ENCODE results near the gene HS1BP3.
A peak's percentile ranks its signal among the peaks of the same experiment; 100 is the strongest.

Gene HS1BP3

GRCh38 chr2:20682167-20682920, 31.4 kb upstream of the HS1BP3 start:
- TF ChIP-seq, protein P1, sequence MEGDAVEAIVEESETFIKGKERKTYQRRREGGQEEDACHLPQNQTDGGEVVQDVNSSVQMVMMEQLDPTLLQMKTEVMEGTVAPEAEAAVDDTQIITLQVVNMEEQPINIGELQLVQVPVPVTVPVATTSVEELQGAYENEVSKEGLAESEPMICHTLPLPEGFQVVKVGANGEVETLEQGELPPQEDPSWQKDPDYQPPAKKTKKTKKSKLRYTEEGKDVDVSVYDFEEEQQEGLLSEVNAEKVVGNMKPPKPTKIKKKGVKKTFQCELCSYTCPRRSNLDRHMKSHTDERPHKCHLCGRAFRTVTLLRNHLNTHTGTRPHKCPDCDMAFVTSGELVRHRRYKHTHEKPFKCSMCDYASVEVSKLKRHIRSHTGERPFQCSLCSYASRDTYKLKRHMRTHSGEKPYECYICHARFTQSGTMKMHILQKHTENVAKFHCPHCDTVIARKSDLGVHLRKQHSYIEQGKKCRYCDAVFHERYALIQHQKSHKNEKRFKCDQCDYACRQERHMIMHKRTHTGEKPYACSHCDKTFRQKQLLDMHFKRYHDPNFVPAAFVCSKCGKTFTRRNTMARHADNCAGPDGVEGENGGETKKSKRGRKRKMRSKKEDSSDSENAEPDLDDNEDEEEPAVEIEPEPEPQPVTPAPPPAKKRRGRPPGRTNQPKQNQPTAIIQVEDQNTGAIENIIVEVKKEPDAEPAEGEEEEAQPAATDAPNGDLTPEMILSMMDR (IDR thresholded peaks at IDR 0.05; ENCODE audit: insufficient read depth, low read length, missing control alignments) = peak; percentile 71
- CTCF ChIA-PET = interaction anchor here (0.9 to 2.7 kb wide), 4 partner anchors 15 to 281 kb away, joined by 3 to 17 read pairs (median 8); no protein-coding TSS in a partner anchor
- no peak for DNase-seq (ENCODE audit: low read depth, low spot score)
- no peak overlapping the region for H3K4me3 ChIP-seq (ENCODE audit: low read depth, low read length)
- POLR2A ChIA-PET = no interaction called here

- CTCF ChIA-PET = interaction anchor here (1.3 kb wide), 1 partner anchor 17 kb away, joined by 4 read pairs; no protein-coding TSS in a partner anchor
- TF ChIP-seq, protein P1 (IDR thresholded peaks at IDR 0.05; ENCODE audit: insufficient read depth, low read length, missing control alignments) = no peak
- POLR2A ChIA-PET = no interaction called here
- H3K4me3 ChIP-seq (ENCODE audit: low read depth, low read length) = no peak overlapping the region
- no peak for DNase-seq (ENCODE audit: low read depth, low spot score)
Observed at GRCh38 chr2:20680744-20681375, 30.0 kb upstream of the HS1BP3 start.

DNA sequence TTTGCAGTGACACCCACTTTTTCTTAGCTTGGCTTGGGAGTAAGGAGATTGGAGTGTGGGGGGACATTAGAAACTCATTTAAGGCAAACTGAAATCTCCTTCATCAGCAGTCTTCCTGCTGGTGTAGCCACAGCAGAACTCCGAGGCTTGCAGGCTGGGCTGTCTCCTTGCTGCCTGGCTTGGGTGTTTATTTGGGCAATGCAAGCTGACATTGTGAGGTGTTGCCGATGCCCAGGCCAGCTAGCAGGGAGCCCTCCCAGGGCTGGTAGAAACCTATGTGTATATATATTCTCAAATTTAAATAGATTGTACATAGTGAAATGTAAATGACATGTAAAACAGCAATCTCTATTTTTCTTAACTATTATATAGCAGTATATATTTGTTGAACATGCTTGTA, 27.9 kb upstream of the HS1BP3 start:
- ChIA-PET CTCF (interaction anchor here (1.2 to 11.2 kb wide), 6 partner anchors 13 to 284 kb away, joined by 3 to 108 read pairs (median 16); partner anchors contain the start of gene HS1BP3), POLR2A (no interaction called here)
- TF ChIP-seq, protein P1 (IDR thresholded peaks at IDR 0.05; ENCODE audit: insufficient read depth, low read length, missing control alignments) = no peak
- no peak for DNase-seq (ENCODE audit: low read depth, low spot score)
- no peak overlapping the region for H3K4me3 ChIP-seq (ENCODE audit: low read depth, low read length)

DNA sequence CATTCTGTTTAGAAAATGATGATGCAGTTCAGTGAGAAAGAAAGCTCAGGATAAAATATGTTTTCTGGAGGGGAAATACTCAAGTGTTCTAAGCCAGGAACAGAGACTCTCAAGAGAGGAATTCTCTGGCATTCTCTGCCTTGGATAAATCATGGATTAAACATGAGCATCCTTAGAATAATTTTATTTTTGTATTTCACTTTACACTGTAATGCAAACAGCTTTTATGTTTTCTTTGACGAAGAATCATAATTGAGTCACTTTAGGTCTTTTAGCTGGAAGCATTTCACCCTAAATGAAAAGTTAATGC, 27.1 kb upstream of the HS1BP3 start:
- DNase-seq (ENCODE audit: low read depth, low spot score) = no peak
- CTCF ChIA-PET = interaction anchor here (0.9 to 11.2 kb wide), 9 partner anchors 10 to 285 kb away, joined by 3 to 108 read pairs (median 5); partner anchors contain the start of gene HS1BP3
- POLR2A ChIA-PET = no interaction called here
- TF ChIP-seq, protein P1 (IDR thresholded peaks at IDR 0.05; ENCODE audit: insufficient read depth, low read length, missing control alignments) = no peak
- H3K4me3 ChIP-seq (ENCODE audit: low read depth, low read length) = no peak overlapping the region

- no peak overlapping the region for H3K4me3 ChIP-seq (ENCODE audit: low read depth, low read length)
- no peak for DNase-seq (ENCODE audit: low read depth, low spot score)
- CTCF ChIA-PET = interaction anchor here (0.8 to 11.2 kb wide), 13 partner anchors 8 to 285 kb away, joined by 3 to 108 read pairs (median 4); partner anchors contain the start of gene HS1BP3
- TF ChIP-seq, protein P1 (IDR thresholded peaks at IDR 0.05; ENCODE audit: insufficient read depth, low read length, missing control alignments) = no peak
- POLR2A ChIA-PET = no interaction called here
Observed at GRCh38 chr2:20677301-20678085, 26.6 kb upstream of the HS1BP3 start.
